Measurements from ENCODE around the gene SETD1A. TPM values are rescaled to one million over a fixed set of nuclear protein-coding genes. Genes with fewer than 3 reads are reported as not detected.

Gene SETD1A
- total RNA-seq, 2 donors from 2014 or later = 31.3 to 45.5 TPM

- Mint-ChIP-seq H3K4me3 (no peak overlapping the region), H3K27me3 (no peaks in the 10 kb centered on the region), H3K27ac (peak overlapping the region; percentile 24), H3K36me3 (ENCODE audit: low read depth) (no peaks in the 10 kb centered on the region), H3K4me1 (peaks cover 17% of the 10 kb centered on the region)
- ATAC-seq (no peak), DNase-seq (no peak)
- no peaks in the 10 kb centered on the region for H3K9me3 ChIP-seq (ENCODE audit: control insufficient read depth, low read length, poor library complexity, severe bottlenecking)
These were observed 4.4 kb upstream of the SETD1A start for GRCh38 chr16:30953111-30953510.

- ATAC-seq (no peak), DNase-seq (peak; percentile 38 to 56 (median 50))
- Mint-ChIP-seq H3K27me3 (no peaks in the 10 kb centered on the region), H3K36me3 (ENCODE audit: low read depth) (no peaks in the 10 kb centered on the region), H3K4me1 (peaks cover 21% of the 10 kb centered on the region), H3K4me3 (no peak overlapping the region), H3K27ac (peak overlapping the region; percentile 24)
- H3K9me3 ChIP-seq (ENCODE audit: control insufficient read depth, low read length, poor library complexity, severe bottlenecking) = no peaks in the 10 kb centered on the region
These were observed 3.9 kb upstream of the SETD1A start for GRCh38 chr16:30953511-30954124.

GRCh38 chr16:30954993-30955392, 2.6 kb upstream of the SETD1A start:
- peak overlapping the region; percentile 65 for H3K27ac Mint-ChIP-seq
- peaks cover 2% of the 10 kb centered on the region for H3K36me3 Mint-ChIP-seq (ENCODE audit: low read depth)

GRCh38 chr16:30956601-30957455, 726 bp upstream of the SETD1A start:
- Mint-ChIP-seq H3K36me3 (ENCODE audit: low read depth) (peaks cover 7% of the 10 kb centered on the region), H3K27me3 (no peaks in the 10 kb centered on the region), H3K27ac (peak overlapping the region; percentile 96), H3K4me3 (peak overlapping the region; percentile 93), H3K4me1 (peaks cover 29% of the 10 kb centered on the region)
- ATAC-seq (peak; percentile 65), DNase-seq (peak; percentile 69 to 83 (median 81))
- H3K9me3 ChIP-seq (ENCODE audit: control insufficient read depth, low read length, poor library complexity, severe bottlenecking) = no peaks in the 10 kb centered on the region

More at GRCh38 chr16:30954993-30955392, 2.6 kb upstream of the SETD1A start:
- ATAC-seq (no peak), DNase-seq (no peak)
- H3K4me1 Mint-ChIP-seq = peaks cover 28% of the 10 kb centered on the region
- H3K4me3 Mint-ChIP-seq = no peak overlapping the region
- H3K9me3 ChIP-seq (ENCODE audit: control insufficient read depth, low read length, poor library complexity, severe bottlenecking) = no peaks in the 10 kb centered on the region
- H3K27me3 Mint-ChIP-seq = no peaks in the 10 kb centered on the region

GRCh38 chr16:30958175-30959079, 873 bp downstream of the SETD1A start:
- Mint-ChIP-seq H3K27ac (peak overlapping the region; percentile 90), H3K27me3 (no peaks in the 10 kb centered on the region), H3K4me1 (peaks cover 30% of the 10 kb centered on the region), H3K36me3 (ENCODE audit: low read depth) (peaks cover 9% of the 10 kb centered on the region), H3K4me3 (peak overlapping the region; percentile 93)
- H3K9me3 ChIP-seq (ENCODE audit: control insufficient read depth, low read length, poor library complexity, severe bottlenecking) = no peaks in the 10 kb centered on the region
- peak in 1 of 3 donors; percentile 56 for DNase-seq
- ATAC-seq = peak; percentile 48

GRCh38 chr16:30961384-30961783, 3.8 kb downstream of the SETD1A start:
- Mint-ChIP-seq H3K27me3 (no peaks in the 10 kb centered on the region), H3K27ac (no peak overlapping the region)
- no peak for DNase-seq

GRCh38 chr16:30963925-30964511, 6.5 kb downstream of the SETD1A start:
- no peaks in the 10 kb centered on the region for H3K9me3 ChIP-seq (ENCODE audit: control insufficient read depth, low read length, poor library complexity, severe bottlenecking)
- ATAC-seq (no peak), DNase-seq (no peak)
- peaks cover 12% of the 10 kb centered on the region for H3K36me3 Mint-ChIP-seq (ENCODE audit: low read depth)
- H3K4me1 Mint-ChIP-seq = peaks cover 25% of the 10 kb centered on the region
- no peak overlapping the region for H3K4me3 Mint-ChIP-seq
- peak overlapping the region; percentile 61 for H3K27ac Mint-ChIP-seq
- H3K27me3 Mint-ChIP-seq = no peaks in the 10 kb centered on the region

More at GRCh38 chr16:30961384-30961783, 3.8 kb downstream of the SETD1A start:
- ATAC-seq = no peak
- Mint-ChIP-seq H3K4me1 (peaks cover 29% of the 10 kb centered on the region), H3K4me3 (no peak overlapping the region), H3K36me3 (ENCODE audit: low read depth) (peaks cover 12% of the 10 kb centered on the region)
- H3K9me3 ChIP-seq (ENCODE audit: control insufficient read depth, low read length, poor library complexity, severe bottlenecking) = no peaks in the 10 kb centered on the region

- no peaks in the 10 kb centered on the region for H3K9me3 ChIP-seq (ENCODE audit: control insufficient read depth, low read length, poor library complexity, severe bottlenecking)
- Mint-ChIP-seq H3K4me1 (peaks cover 19% of the 10 kb centered on the region), H3K4me3 (no peak overlapping the region), H3K27ac (peak overlapping the region; percentile 61), H3K36me3 (ENCODE audit: low read depth) (peaks cover 13% of the 10 kb centered on the region), H3K27me3 (no peaks in the 10 kb centered on the region)
- DNase-seq = no peak
- no peak for ATAC-seq
These were observed 7.1 kb downstream of the SETD1A start for GRCh38 chr16:30964574-30965226.

GRCh38 chr16:30965436-30965835, 7.9 kb downstream of the SETD1A start:
- H3K4me1 Mint-ChIP-seq = peaks cover 12% of the 10 kb centered on the region
- no peaks in the 10 kb centered on the region for H3K27me3 Mint-ChIP-seq
- H3K36me3 Mint-ChIP-seq (ENCODE audit: low read depth) = peaks cover 9% of the 10 kb centered on the region
- ATAC-seq = no peak
- H3K27ac Mint-ChIP-seq = peak overlapping the region; percentile 61
- no peaks in the 10 kb centered on the region for H3K9me3 ChIP-seq (ENCODE audit: control insufficient read depth, low read length, poor library complexity, severe bottlenecking)
- no peak for DNase-seq
- no peak overlapping the region for H3K4me3 Mint-ChIP-seq

- Mint-ChIP-seq H3K36me3 (ENCODE audit: low read depth) (peaks cover 14% of the 10 kb centered on the region), H3K27me3 (no peaks in the 10 kb centered on the region), H3K27ac (peak overlapping the region; percentile 56), H3K4me3 (no peak overlapping the region), H3K4me1 (peaks cover 16% of the 10 kb centered on the region)
- ATAC-seq (no peak), DNase-seq (no peak)
- no peaks in the 10 kb centered on the region for H3K9me3 ChIP-seq (ENCODE audit: control insufficient read depth, low read length, poor library complexity, severe bottlenecking)
These were observed 8.6 kb downstream of the SETD1A start for GRCh38 chr16:30966033-30966619.

- no peak overlapping the region for H3K27ac Mint-ChIP-seq
- no peaks in the 10 kb centered on the region for H3K9me3 ChIP-seq (ENCODE audit: control insufficient read depth, low read length, poor library complexity, severe bottlenecking)
- no peak overlapping the region for H3K4me3 Mint-ChIP-seq
- peaks cover 17% of the 10 kb centered on the region for H3K36me3 Mint-ChIP-seq (ENCODE audit: low read depth)
- no peaks in the 10 kb centered on the region for H3K27me3 Mint-ChIP-seq
- DNase-seq = no peak
- peaks cover 20% of the 10 kb centered on the region for H3K4me1 Mint-ChIP-seq
- no peak for ATAC-seq
These were observed 10.2 kb downstream of the SETD1A start for GRCh38 chr16:30967795-30968194.

- no peak for DNase-seq
- H3K9me3 ChIP-seq (ENCODE audit: control insufficient read depth, low read length, poor library complexity, severe bottlenecking) = no peaks in the 10 kb centered on the region
- no peak overlapping the region for H3K27ac Mint-ChIP-seq
- ATAC-seq = no peak
- no peak overlapping the region for H3K4me3 Mint-ChIP-seq
- peaks cover 25% of the 10 kb centered on the region for H3K36me3 Mint-ChIP-seq (ENCODE audit: low read depth)
- peaks cover 28% of the 10 kb centered on the region for H3K4me1 Mint-ChIP-seq
- H3K27me3 Mint-ChIP-seq = no peaks in the 10 kb centered on the region
These were observed 11.8 kb downstream of the SETD1A start for GRCh38 chr16:30969246-30969842.

Data from T-helper 17 cell (primary cell).